ENCODE data around the gene AGBL4. TPM values are rescaled to one million over a fixed set of nuclear protein-coding genes. Genes with fewer than 3 reads are reported as not detected.

Gene AGBL4
- total and polyA plus RNA-seq, 2 experiments from 2014 or later: not detected

- in situ Hi-C loops (cut with MboI): no loop called here
- Histone ChIP-seq H3F3A (ENCODE audit: insufficient read depth) (no peaks in the 10 kb centered on the region), H3K4me3 (no peak overlapping the region), H4K20me1 (ENCODE audit: insufficient read depth) (no peaks in the 10 kb centered on the region), H3K36me3 (ENCODE audit: low read depth) (no peaks in the 10 kb centered on the region), H3K27ac (no peak overlapping the region), H2AFZ (no peak overlapping the region), H3K9me2 (ENCODE audit: insufficient read depth) (no peaks in the 10 kb centered on the region), H3K4me2 (ENCODE audit: unreplicated experiment) (no peak overlapping the region), H3K79me2 (ENCODE audit: insufficient read depth) (no peaks in the 10 kb centered on the region), H3K9ac (no peak overlapping the region), H3K9me3 (ENCODE audit: low read depth) (no peaks in the 10 kb centered on the region), H3K4me1 (ENCODE audit: insufficient read depth) (no peaks in the 10 kb centered on the region), H3K27me3 (replicated peaks; ENCODE audit: insufficient read depth) (no peaks in the 10 kb centered on the region)
- TF ChIP-seq EZH2 (IDR thresholded peaks at IDR 0.05; ENCODE audit: insufficient read depth, poor library complexity, severe bottlenecking): no peak
- TF ChIP-seq EZH2phosphoT487 (IDR thresholded peaks at IDR 0.05; ENCODE audit: insufficient read depth, low read depth): no peak
- DNase-seq: no peak
- WGBS, 2 experiments (ENCODE audit: low coverage in 1 of 2, low lambda C conversion rate in 2 of 2, missing lambda C conversion rate in 2 of 2): 21 to 22% methylated on average over 4 of the region's 4 CpGs
Observed at GRCh38 chr1:49185450-49185980, 838.2 kb downstream of the AGBL4 start.

DNA sequence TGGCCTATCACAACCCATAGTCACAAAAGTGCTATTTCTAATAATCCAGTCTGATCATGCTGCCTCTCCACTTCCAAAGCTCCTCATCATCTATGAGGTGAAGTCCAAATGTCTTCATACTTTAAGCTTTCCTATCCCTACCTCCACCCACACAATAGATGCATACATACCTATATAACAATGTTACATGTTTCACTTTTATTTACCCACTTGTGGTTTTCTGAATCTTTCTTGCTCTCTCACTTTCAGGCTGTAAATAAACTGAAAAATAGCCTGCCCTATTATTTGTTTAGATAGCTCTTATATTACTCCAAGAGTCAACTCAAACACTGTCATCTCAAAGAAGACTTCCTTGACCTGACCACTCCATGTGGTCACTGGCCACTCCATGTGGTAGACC is 840.3 kb downstream of the AGBL4 start:
- Histone ChIP-seq H3K9me2 (ENCODE audit: insufficient read depth) (no peaks in the 10 kb centered on the region), H3K27me3 (replicated peaks; ENCODE audit: insufficient read depth) (no peaks in the 10 kb centered on the region), H3K36me3 (ENCODE audit: low read depth) (no peaks in the 10 kb centered on the region), H3F3A (ENCODE audit: insufficient read depth) (no peaks in the 10 kb centered on the region), H3K9me3 (ENCODE audit: low read depth) (no peaks in the 10 kb centered on the region), H4K20me1 (ENCODE audit: insufficient read depth) (no peaks in the 10 kb centered on the region), H3K9ac (no peak overlapping the region), H3K4me1 (ENCODE audit: insufficient read depth) (no peaks in the 10 kb centered on the region), H3K4me3 (no peak overlapping the region), H3K4me2 (ENCODE audit: unreplicated experiment) (no peak overlapping the region), H3K27ac (no peak overlapping the region), H2AFZ (no peak overlapping the region), H3K79me2 (ENCODE audit: insufficient read depth) (no peaks in the 10 kb centered on the region)
- in situ Hi-C loops (cut with MboI): no loop called here
- TF ChIP-seq EZH2phosphoT487 (IDR thresholded peaks at IDR 0.05; ENCODE audit: insufficient read depth, low read depth): no peak
- DNase-seq: no peak

DNA sequence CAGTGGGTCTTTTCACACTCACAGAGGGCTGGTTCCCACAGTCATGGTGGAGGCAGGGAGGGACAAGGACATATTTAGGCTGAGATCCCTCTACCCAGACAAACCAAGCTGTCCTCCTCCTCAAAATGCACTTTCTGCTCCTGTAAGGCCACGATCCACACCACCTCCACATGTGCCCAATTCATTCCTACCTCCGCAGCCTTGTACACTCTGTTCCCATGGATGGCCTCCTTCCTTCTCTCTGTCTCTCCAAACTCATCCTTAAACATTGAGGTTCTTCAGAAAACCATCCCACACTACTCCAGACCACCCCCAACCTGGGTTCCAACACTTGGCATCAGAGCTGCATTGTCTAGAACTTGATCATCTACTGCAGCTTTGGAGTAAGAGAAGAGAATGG is 842.7 kb downstream of the AGBL4 start:
- Histone ChIP-seq H3K27ac (no peak overlapping the region), H3K9me2 (ENCODE audit: insufficient read depth) (no peaks in the 10 kb centered on the region), H2AFZ (no peak overlapping the region), H3K36me3 (ENCODE audit: low read depth) (no peaks in the 10 kb centered on the region), H3K9me3 (ENCODE audit: low read depth) (no peaks in the 10 kb centered on the region), H3F3A (ENCODE audit: insufficient read depth) (no peaks in the 10 kb centered on the region), H3K9ac (no peak overlapping the region), H3K79me2 (ENCODE audit: insufficient read depth) (no peaks in the 10 kb centered on the region), H3K4me3 (no peak overlapping the region), H3K4me1 (ENCODE audit: insufficient read depth) (no peaks in the 10 kb centered on the region), H3K4me2 (ENCODE audit: unreplicated experiment) (no peak overlapping the region), H4K20me1 (ENCODE audit: insufficient read depth) (no peaks in the 10 kb centered on the region), H3K27me3 (replicated peaks; ENCODE audit: insufficient read depth) (no peaks in the 10 kb centered on the region)
- in situ Hi-C loops (cut with MboI): no loop called here
- no peak for TF ChIP-seq EZH2 (IDR thresholded peaks at IDR 0.05; ENCODE audit: insufficient read depth, poor library complexity, severe bottlenecking)
- no peak for TF ChIP-seq EZH2phosphoT487 (IDR thresholded peaks at IDR 0.05; ENCODE audit: insufficient read depth, low read depth)
- DNase-seq: no peak
- 4% methylated on average over 2 of the region's 2 CpGs for WGBS, 2 experiments (ENCODE audit: low coverage in 1 of 2, low lambda C conversion rate in 2 of 2, missing lambda C conversion rate in 2 of 2)

DNA sequence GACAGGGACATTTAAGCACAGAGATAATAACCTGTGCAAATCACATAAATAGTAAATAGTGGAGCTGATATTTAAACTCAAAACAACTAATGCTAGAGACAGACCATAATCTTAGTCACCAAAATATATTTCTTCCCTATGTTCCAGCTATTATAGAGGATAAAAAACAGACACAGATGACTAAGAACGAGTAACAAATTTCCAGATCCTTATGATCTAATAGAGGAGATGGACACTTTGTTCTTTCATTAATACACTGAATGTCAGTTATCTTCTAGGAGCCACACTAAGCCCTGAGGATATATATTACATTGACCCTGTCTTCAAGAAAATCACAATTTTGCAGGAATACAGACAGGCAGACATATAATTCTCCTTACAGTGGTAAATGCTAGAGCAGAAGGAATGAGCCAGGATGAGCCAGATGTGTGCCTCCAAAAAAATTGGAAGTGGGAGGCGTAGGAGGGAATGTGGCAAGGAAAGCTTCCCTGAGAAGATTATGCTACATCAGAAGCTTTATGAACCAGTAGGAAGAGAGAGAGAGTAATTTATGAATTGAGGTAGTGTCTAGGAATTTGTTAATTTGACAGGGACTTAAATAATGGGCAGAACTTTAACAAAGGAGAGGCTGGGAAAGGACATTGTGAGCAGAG is 851.7 kb downstream of the AGBL4 start:
- Histone ChIP-seq H3K9me3 (ENCODE audit: low read depth) (no peaks in the 10 kb centered on the region), H3K27ac (no peak overlapping the region), H3K4me3 (no peak overlapping the region), H2AFZ (no peak overlapping the region), H4K20me1 (ENCODE audit: insufficient read depth) (no peaks in the 10 kb centered on the region), H3K36me3 (ENCODE audit: low read depth) (no peaks in the 10 kb centered on the region), H3K9me2 (ENCODE audit: insufficient read depth) (no peaks in the 10 kb centered on the region), H3K4me1 (ENCODE audit: insufficient read depth) (no peaks in the 10 kb centered on the region), H3K9ac (no peak overlapping the region), H3F3A (ENCODE audit: insufficient read depth) (no peaks in the 10 kb centered on the region), H3K4me2 (ENCODE audit: unreplicated experiment) (no peak overlapping the region), H3K27me3 (replicated peaks; ENCODE audit: insufficient read depth) (no peaks in the 10 kb centered on the region), H3K79me2 (ENCODE audit: insufficient read depth) (no peaks in the 10 kb centered on the region)
- 5 to 9% methylated on average over 2 of the region's 2 CpGs for whole genome bisulfite sequencing, 2 experiments (ENCODE audit: low coverage in 1 of 2, low lambda C conversion rate in 2 of 2, missing lambda C conversion rate in 2 of 2)
- TF ChIP-seq EZH2 (IDR thresholded peaks at IDR 0.05; ENCODE audit: insufficient read depth, poor library complexity, severe bottlenecking) (no peak), EZH2phosphoT487 (IDR thresholded peaks at IDR 0.05; ENCODE audit: insufficient read depth, low read depth) (no peak)
- DNase-seq: no peak
- in situ Hi-C loops (cut with MboI): no loop called here

GRCh38 chr1:49166031-49166430 is 857.7 kb downstream of the AGBL4 start:
- in situ Hi-C loops (cut with MboI): no loop called here
- 21 to 25% methylated on average over 2 of the region's 2 CpGs for WGBS, 2 experiments (ENCODE audit: low coverage in 1 of 2, low lambda C conversion rate in 2 of 2, missing lambda C conversion rate in 2 of 2)
- no peaks in the 10 kb centered on the region for H3K9me3 ChIP-seq (ENCODE audit: low read depth)
- DNase-seq: no peak
- no peaks in the 10 kb centered on the region for H3K27me3 ChIP-seq (replicated peaks; ENCODE audit: insufficient read depth)
- no peak overlapping the region for H3K4me3 ChIP-seq
- TF ChIP-seq EZH2 (IDR thresholded peaks at IDR 0.05; ENCODE audit: insufficient read depth, poor library complexity, severe bottlenecking) (no peak), EZH2phosphoT487 (IDR thresholded peaks at IDR 0.05; ENCODE audit: insufficient read depth, low read depth) (no peak)
- no peaks in the 10 kb centered on the region for H3K79me2 ChIP-seq (ENCODE audit: insufficient read depth)
- H4K20me1 ChIP-seq (ENCODE audit: insufficient read depth): no peaks in the 10 kb centered on the region
- H3K36me3 ChIP-seq (ENCODE audit: low read depth): no peaks in the 10 kb centered on the region
- H2AFZ ChIP-seq: no peak overlapping the region
- H3K27ac ChIP-seq: no peak overlapping the region
- no peaks in the 10 kb centered on the region for H3K4me1 ChIP-seq (ENCODE audit: insufficient read depth)
- H3K9ac ChIP-seq: no peak overlapping the region
- no peaks in the 10 kb centered on the region for H3F3A ChIP-seq (ENCODE audit: insufficient read depth)
- no peak overlapping the region for H3K4me2 ChIP-seq (ENCODE audit: unreplicated experiment)
- H3K9me2 ChIP-seq (ENCODE audit: insufficient read depth): no peaks in the 10 kb centered on the region

All from GM23248 (cell line).